Breast epithelium (tissue), 4 donors: ENCODE measurements around the gene GOLGB1. TPM values are rescaled to one million over a fixed set of nuclear protein-coding genes. Genes with fewer than 3 reads are reported as not detected.

Source experiments
- DNase-seq, 2 donors: peaks; one replicate each; pipeline ENCODE4 v3.0.0-alpha.2; 2019; ENCODE audit warnings: low spot score in 2 of 2
- H3K27ac ChIP-seq, 2 donors: fragments of 200-600 bp; sonication (generic) in 1 of 2; one replicate each; pipeline ENCODE4 v1.5.1; 2016 to 2019; ENCODE audit warnings: mild to moderate bottlenecking in 1 of 2
- H3K27me3 ChIP-seq, 2 donors: fragments of 200-600 bp; sonication (generic) in 1 of 2; one replicate each; pipeline versions ENCODE4 v1.5.1 to v1.6.0; 2017 to 2019; ENCODE audit warnings: control low read depth in 1 of 2, mild to moderate bottlenecking in 1 of 2
- H3K36me3 ChIP-seq: fragments of 200-600 bp; one replicate; pipeline ENCODE4 v1.5.1; 2019
- H3K4me1 ChIP-seq, 2 donors: fragments of 200-600 bp; sonication (generic); one replicate each; pipeline ENCODE4 v1.5.1; 2016 to 2019; ENCODE audit warnings: control low read depth in 1 of 2
- H3K4me3 ChIP-seq, 3 donors: fragments of 200-600 bp; sonication (generic); 1 replicate in 2 of 3; 2 replicates in 1 of 3; pipeline ENCODE4 v1.5.1; 2016 to 2019; ENCODE audit warnings: mild to moderate bottlenecking in 3 of 3, moderate library complexity in 2 of 3
- H3K9me3 ChIP-seq, 2 donors: fragments of 200-600 bp; sonication (generic) in 1 of 2; one replicate each; pipeline ENCODE4 v1.5.1; 2016 to 2019; ENCODE audit warnings: control low read depth in 1 of 2
- POLR2A ChIP-seq: fragments of 450-650 bp; IDR thresholded peaks from one replicate; pipeline ENCODE4 v1.6.1; 2016; ENCODE audit warnings: antibody characterized with exemption, mild to moderate bottlenecking, moderate library complexity
- POLR2AphosphoS5 ChIP-seq, 3 donors: sonication (generic); formaldehyde crosslinking; IDR thresholded peaks; one replicate each; pipeline ENCODE4 v1.6.1; 2017; ENCODE audit warnings: antibody characterized with exemption in 3 of 3
- intact Hi-C: fragments of 100-400 bp; cut with DNase I; formaldehyde crosslinking; loops from one replicate; pipeline ENCODE4 v1.15.1; 2023; ENCODE audit warnings: low total_unique reads
- total RNA-seq, 3 donors: library from RNA; depleted of rRNA; stranded (reverse); fragments of >200 nt; gene quantifications; one replicate each; pipeline ENCODE4 v1.1.0, GENCODE V29; 2016
- TF ChIP-seq, protein P1 (sequence below), 3 donors: fragments of 450-650 bp; IDR thresholded peaks; one replicate each; pipeline ENCODE4 v1.5.1; 2016 to 2017; ENCODE audit warnings: antibody characterized with exemption in 3 of 3, mild to moderate bottlenecking in 3 of 3, moderate library complexity in 3 of 3

Gene GOLGB1
- total RNA-seq, 3 donors from 2014 or later = 95.4 to 106 (median 95.4) TPM

DNA sequence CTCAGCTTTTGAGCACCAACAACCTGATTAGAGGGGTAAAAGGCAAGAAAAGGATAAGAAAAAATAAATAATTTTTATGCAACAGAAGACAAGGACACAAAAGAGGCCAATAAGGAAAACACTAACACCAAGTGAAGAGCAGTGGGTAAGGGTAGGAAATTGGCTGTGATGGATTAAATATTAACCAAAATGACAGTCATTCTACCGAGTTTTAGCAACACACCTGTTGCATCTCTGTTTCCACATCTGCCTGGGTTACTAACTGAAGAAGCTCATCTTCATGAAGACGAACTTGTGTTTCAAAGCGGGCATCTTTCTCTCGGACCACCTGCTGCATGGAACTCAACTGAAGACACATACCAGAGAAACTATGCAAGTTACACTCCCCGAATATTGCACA is 30.1 kb downstream of the GOLGB1 start:
- H3K27me3 ChIP-seq = no peaks in the 10 kb centered on the region
- intact Hi-C loops = no loop called here
- no peak overlapping the region for H3K4me3 ChIP-seq
- no peaks in the 10 kb centered on the region for H3K4me1 ChIP-seq
- H3K9me3 ChIP-seq = no peaks in the 10 kb centered on the region
- DNase-seq = no peak
- H3K27ac ChIP-seq = no peak overlapping the region
- peaks cover 12% of the 10 kb centered on the region for H3K36me3 ChIP-seq
- TF ChIP-seq, protein P1, sequence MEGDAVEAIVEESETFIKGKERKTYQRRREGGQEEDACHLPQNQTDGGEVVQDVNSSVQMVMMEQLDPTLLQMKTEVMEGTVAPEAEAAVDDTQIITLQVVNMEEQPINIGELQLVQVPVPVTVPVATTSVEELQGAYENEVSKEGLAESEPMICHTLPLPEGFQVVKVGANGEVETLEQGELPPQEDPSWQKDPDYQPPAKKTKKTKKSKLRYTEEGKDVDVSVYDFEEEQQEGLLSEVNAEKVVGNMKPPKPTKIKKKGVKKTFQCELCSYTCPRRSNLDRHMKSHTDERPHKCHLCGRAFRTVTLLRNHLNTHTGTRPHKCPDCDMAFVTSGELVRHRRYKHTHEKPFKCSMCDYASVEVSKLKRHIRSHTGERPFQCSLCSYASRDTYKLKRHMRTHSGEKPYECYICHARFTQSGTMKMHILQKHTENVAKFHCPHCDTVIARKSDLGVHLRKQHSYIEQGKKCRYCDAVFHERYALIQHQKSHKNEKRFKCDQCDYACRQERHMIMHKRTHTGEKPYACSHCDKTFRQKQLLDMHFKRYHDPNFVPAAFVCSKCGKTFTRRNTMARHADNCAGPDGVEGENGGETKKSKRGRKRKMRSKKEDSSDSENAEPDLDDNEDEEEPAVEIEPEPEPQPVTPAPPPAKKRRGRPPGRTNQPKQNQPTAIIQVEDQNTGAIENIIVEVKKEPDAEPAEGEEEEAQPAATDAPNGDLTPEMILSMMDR (IDR thresholded peaks at IDR 0.05) = no peak
- TF ChIP-seq POLR2A (no peak), POLR2AphosphoS5 (IDR thresholded peaks at IDR 0.05) (no peak)

DNA sequence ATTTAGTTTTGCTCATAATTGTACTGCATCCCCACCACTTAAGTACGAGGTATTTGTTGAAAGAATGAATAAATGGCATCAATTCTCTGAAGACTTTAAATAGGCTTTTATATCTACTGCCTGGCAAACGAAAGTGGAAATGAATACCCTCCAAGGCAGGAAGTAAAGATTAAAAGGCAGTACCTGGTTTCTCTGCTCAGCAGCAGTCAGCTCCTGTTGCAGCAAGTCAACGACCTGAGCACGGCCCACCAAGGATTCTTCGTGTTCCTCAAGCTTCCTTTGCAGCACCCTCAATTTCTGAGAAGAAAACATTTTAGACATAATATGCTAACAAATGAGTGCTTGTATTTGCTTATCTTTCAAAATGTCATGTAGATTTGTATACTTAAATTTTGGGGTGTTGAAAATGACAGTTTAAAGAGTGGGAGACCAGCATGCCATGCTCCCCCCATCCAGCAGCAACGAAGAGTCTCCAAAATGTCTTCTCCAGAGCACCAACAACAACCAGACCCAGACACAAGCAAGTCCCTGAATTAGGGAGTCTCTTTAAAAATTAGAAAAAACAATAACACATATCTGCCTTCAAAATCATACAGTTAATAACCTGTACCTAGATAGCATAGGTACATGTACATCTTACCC is 31.2 kb downstream of the GOLGB1 start:
- Histone ChIP-seq H3K4me3 (no peak overlapping the region), H3K36me3 (peaks cover 12% of the 10 kb centered on the region), H3K27ac (no peak overlapping the region), H3K9me3 (no peaks in the 10 kb centered on the region), H3K4me1 (no peaks in the 10 kb centered on the region), H3K27me3 (no peaks in the 10 kb centered on the region)
- TF ChIP-seq POLR2A = no peak
- DNase-seq = no peak
- intact Hi-C loops = no loop called here

DNA sequence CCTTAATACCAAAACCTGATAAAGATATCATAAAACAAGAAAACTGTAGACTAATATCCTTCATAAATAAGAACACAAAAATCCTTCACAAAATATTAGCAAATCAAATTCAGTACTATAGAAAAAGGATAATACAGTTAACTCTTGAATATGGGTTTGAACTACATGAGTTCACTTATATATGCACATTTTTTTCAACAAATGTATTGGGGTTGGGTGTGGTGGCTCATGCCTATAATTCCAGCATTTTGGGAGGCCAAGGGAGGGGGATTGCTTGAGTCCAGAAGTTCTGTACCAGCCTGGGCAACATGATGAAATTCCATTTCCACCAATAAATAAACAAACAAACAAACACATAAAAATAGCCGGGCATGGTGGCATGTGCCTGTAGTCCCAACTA is 39.2 kb downstream of the GOLGB1 start:
- TF ChIP-seq, protein P1 (IDR thresholded peaks at IDR 0.05) = no peak
- no peak for TF ChIP-seq POLR2AphosphoS5 (IDR thresholded peaks at IDR 0.05)
- no peak for TF ChIP-seq POLR2A
- no peak overlapping the region for H3K4me3 ChIP-seq
- no peaks in the 10 kb centered on the region for H3K9me3 ChIP-seq
- no peaks in the 10 kb centered on the region for H3K36me3 ChIP-seq
- H3K27me3 ChIP-seq = no peaks in the 10 kb centered on the region
- no peaks in the 10 kb centered on the region for H3K4me1 ChIP-seq
- no peak for DNase-seq
- no peak overlapping the region for H3K27ac ChIP-seq
- intact Hi-C loops = no loop called here

DNA sequence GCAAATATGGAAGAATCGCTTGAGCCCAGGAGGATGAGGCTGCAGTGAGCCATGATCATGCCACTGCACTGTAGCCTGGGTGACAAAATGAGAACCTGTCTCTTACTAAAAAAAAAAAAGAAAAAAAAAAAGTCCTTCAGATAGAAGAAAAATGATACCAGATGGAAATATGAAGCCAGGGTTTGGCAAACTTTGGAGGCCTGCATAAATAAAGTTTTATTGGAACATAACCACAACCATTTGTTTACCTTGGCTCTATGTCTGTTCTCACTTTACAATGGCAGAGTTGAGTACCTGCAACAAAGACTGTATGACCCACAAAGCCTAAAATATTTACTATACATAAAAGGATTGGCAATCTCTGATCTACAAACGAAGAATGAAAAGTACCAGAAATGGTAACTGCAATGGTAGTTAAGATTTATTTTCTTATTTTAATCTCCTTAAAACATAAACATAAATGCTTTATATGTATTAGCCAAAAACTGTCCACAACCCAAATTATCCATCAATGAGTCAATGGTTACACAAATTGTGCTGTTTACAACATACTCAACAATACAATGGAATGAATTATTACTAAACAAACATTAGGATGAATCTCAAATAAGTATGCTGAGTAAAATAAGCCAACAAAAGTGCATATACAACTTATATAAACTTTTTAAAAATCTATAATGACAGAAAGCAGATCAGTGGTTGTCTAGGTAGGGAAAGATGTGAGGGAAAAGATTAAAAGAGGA is 41.8 kb downstream of the GOLGB1 start:
- H3K4me3 ChIP-seq = no peak overlapping the region
- intact Hi-C loops = no loop called here
- H3K36me3 ChIP-seq = peaks cover 3% of the 10 kb centered on the region
- no peaks in the 10 kb centered on the region for H3K4me1 ChIP-seq
- no peaks in the 10 kb centered on the region for H3K27me3 ChIP-seq
- H3K27ac ChIP-seq = no peak overlapping the region
- H3K9me3 ChIP-seq = peaks cover 0 to 6% of the 10 kb centered on the region in 2 donors
- DNase-seq = no peak
- TF ChIP-seq POLR2AphosphoS5 (IDR thresholded peaks at IDR 0.05) (no peak), POLR2A (no peak)
- TF ChIP-seq, protein P1 (IDR thresholded peaks at IDR 0.05) = no peak

DNA sequence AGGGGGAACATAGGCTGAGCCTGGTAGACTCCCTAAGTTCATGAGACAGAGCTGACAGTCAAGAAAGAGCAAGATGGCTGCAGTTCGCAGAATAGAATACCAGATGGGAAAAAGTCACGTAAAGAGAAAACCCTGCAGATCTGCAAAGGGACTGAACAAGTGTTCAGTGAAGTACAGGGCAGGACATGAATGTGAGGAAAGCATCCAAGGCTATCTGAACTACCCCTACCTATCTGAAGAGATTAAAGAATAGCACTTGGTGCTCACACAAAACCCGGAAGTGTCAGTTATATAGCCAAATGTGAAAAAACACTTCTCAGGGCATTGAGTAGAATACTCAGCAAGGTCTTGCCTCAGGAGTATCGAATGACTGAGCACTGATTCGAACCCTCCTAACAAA is 44.0 kb downstream of the GOLGB1 start:
- H3K4me1 ChIP-seq = no peaks in the 10 kb centered on the region
- no peaks in the 10 kb centered on the region for H3K27me3 ChIP-seq
- no peak overlapping the region for H3K4me3 ChIP-seq
- no peak for DNase-seq
- TF ChIP-seq POLR2AphosphoS5 (IDR thresholded peaks at IDR 0.05) = no peak
- TF ChIP-seq, protein P1 (IDR thresholded peaks at IDR 0.05) = no peak
- no peak for TF ChIP-seq POLR2A
- no peak overlapping the region for H3K27ac ChIP-seq
- intact Hi-C loops = no loop called here
- peaks cover 3% of the 10 kb centered on the region for H3K36me3 ChIP-seq
- peaks cover 0 to 6% of the 10 kb centered on the region in 2 donors for H3K9me3 ChIP-seq
